Large intestine (tissue), 3 donors: Measurements from ENCODE around the gene TXNDC15. TPM values are rescaled to one million over a fixed set of nuclear protein-coding genes. Genes with fewer than 3 reads are reported as not detected.

Experiments used
- DNase-seq, 2 donors: peaks; one replicate each; pipeline versions ENCODE4 v3.0.0 to v3.0.0-alpha.2; 2013
- H3K27ac ChIP-seq: one replicate; pipeline ENCODE4 v1.5.1; 2013; ENCODE audit warnings: low read length
- H3K27me3 ChIP-seq: 2 replicates; pipeline ENCODE4 v1.6.1; 2013; ENCODE audit warnings: low read length; ENCODE audit not compliant: control insufficient read depth, insufficient read depth
- H3K36me3 ChIP-seq: 2 replicates; pipeline ENCODE4 v1.6.1; 2013; ENCODE audit warnings: low read length; ENCODE audit not compliant: control insufficient read depth, insufficient read depth
- H3K4me1 ChIP-seq: one replicate; pipeline ENCODE4 v1.6.1; 2013; ENCODE audit warnings: low read length; ENCODE audit not compliant: control insufficient read depth, insufficient read depth
- H3K4me3 ChIP-seq: one replicate; pipeline ENCODE4 v1.5.1; 2013; ENCODE audit warnings: low read length
- H3K9me3 ChIP-seq: one replicate; pipeline ENCODE4 v1.6.1; 2013; ENCODE audit warnings: mild to moderate bottlenecking, low read depth, low read length, moderate library complexity; ENCODE audit not compliant: control insufficient read depth
- WGBS: methylation state at CpG from one replicate; pipeline ENCODE4 v1.1.5; 2013; ENCODE audit warnings: low lambda C conversion rate; ENCODE audit not compliant: insufficient coverage; 5-methylcytosine and 5-hydroxymethylcytosine counted together
- polyA plus RNA-seq: library from polyadenylated mRNA; unstranded; fragments of 120-200 nt; gene quantifications from one replicate; pipeline ENCODE4 v1.2.1, GENCODE V29; 2013

The TXNDC15 gene
- polyA plus RNA-seq, 1 donor, result 39.0 TPM

- no peak for DNase-seq
- Histone ChIP-seq H3K4me3 (no peak overlapping the region), H3K36me3 (peaks cover 2% of the 10 kb centered on the region), H3K27me3 (no peaks in the 10 kb centered on the region), H3K27ac (no peak overlapping the region), H3K9me3 (no peaks in the 10 kb centered on the region), H3K4me1 (no peaks in the 10 kb centered on the region)
- no CpG with 5 or more reads among the region's 1 CpG for WGBS
Measured at GRCh38 chr5:134944630-134945029, 70.5 kb downstream of the TXNDC15 start.

- no peaks in the 10 kb centered on the region for H3K4me1 ChIP-seq
- no peak overlapping the region for H3K27ac ChIP-seq
- whole genome bisulfite sequencing, result no CpG with 5 or more reads among the region's 2 CpGs
- H3K4me3 ChIP-seq, result no peak overlapping the region
- H3K9me3 ChIP-seq, result no peaks in the 10 kb centered on the region
- no peaks in the 10 kb centered on the region for H3K36me3 ChIP-seq
- no peak for DNase-seq
- H3K27me3 ChIP-seq, result no peaks in the 10 kb centered on the region
Measured at GRCh38 chr5:134945041-134945440, 70.9 kb downstream of the TXNDC15 start.

GRCh38 chr5:134948911-134949310, 74.7 kb downstream of the TXNDC15 start:
- Histone ChIP-seq H3K27ac (no peak overlapping the region), H3K36me3 (no peaks in the 10 kb centered on the region), H3K4me1 (no peaks in the 10 kb centered on the region), H3K4me3 (no peak overlapping the region), H3K9me3 (no peaks in the 10 kb centered on the region), H3K27me3 (no peaks in the 10 kb centered on the region)
- WGBS, result no CpG with 5 or more reads among the region's 5 CpGs
- no peak for DNase-seq

- Histone ChIP-seq H3K4me3 (no peak overlapping the region), H3K36me3 (no peaks in the 10 kb centered on the region), H3K9me3 (no peaks in the 10 kb centered on the region), H3K27ac (no peak overlapping the region), H3K27me3 (no peaks in the 10 kb centered on the region), H3K4me1 (no peaks in the 10 kb centered on the region)
- WGBS, result 100% methylated on average over 1 of the region's 5 CpGs
- no peak for DNase-seq
Measured at GRCh38 chr5:134949316-134949715, 75.1 kb downstream of the TXNDC15 start.

Other genes with a start within 250 kb of the TXNDC15 start
- 81.4 TPM for gene SAR1B, start 241.5 kb upstream of the TXNDC15 start, polyA plus RNA-seq
- gene SEC24A, start 225.6 kb upstream of the TXNDC15 start, polyA plus RNA-seq, result 52.3 TPM
- 48.2 TPM for gene CAMLG, start 135.8 kb upstream of the TXNDC15 start, polyA plus RNA-seq
- 57.8 TPM for gene DDX46, start 115.6 kb upstream of the TXNDC15 start, polyA plus RNA-seq
- gene C5orf24, start 28.4 kb upstream of the TXNDC15 start, polyA plus RNA-seq, result 61.7 TPM
- gene PCBD2, start 30.8 kb downstream of the TXNDC15 start, polyA plus RNA-seq, result 15.8 TPM
- gene CATSPER3, start 93.5 kb downstream of the TXNDC15 start, polyA plus RNA-seq, result 1.4 TPM
- gene PITX1, start 159.9 kb downstream of the TXNDC15 start, polyA plus RNA-seq, result 19.6 TPM